Activated CD4-positive, alpha-beta T cell treated with anti-CD3 and anti-CD28 coated beads, Interleukin-2, amount 50 U/mL, for 1 hour (primary cell): ENCODE data around the gene SPINT2.
"Not testable (repeated sequence)": the region's sequence is repeated elsewhere in the genome, so short reads cannot be mapped to it uniquely, and the experiment has no call there.

ENCODE experiments used
- DNase-seq: peaks from one replicate; pipeline ENCODE4 v3.0.0-alpha.2; 2020

SPINT2 gene

DNA sequence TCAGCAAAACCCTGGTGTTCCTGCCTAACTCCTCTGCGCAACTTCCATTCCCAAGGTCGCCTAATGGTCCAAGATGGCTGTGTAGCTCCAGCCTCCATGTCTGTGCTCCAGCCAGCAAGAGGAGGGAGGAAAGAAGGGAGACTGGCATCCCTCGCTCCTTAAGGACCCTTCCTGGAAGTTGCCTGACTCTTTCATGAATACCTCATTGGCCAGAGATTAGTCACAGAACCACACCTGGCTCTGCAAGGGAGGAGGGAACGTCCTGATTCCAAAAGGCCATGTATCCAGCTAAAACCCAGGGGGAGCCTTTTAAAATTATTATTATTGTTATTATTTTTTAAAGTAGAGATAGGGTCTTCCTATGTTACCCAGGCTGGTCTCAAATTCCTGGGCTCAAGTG lies 60.1 kb downstream of the SPINT2 start:
- DNase-seq = no peak

DNA sequence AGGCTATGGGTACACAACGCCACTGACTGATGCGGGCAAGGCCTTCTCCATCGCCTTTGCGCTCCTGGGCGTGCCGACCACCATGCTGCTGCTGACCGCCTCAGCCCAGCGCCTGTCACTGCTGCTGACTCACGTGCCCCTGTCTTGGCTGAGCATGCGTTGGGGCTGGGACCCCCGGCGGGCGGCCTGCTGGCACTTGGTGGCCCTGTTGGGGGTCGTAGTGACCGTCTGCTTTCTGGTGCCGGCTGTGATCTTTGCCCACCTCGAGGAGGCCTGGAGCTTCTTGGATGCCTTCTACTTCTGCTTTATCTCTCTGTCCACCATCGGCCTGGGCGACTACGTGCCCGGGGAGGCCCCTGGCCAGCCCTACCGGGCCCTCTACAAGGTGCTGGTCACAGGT lies 62.2 kb downstream of the SPINT2 start:
- DNase-seq = no peak

DNA sequence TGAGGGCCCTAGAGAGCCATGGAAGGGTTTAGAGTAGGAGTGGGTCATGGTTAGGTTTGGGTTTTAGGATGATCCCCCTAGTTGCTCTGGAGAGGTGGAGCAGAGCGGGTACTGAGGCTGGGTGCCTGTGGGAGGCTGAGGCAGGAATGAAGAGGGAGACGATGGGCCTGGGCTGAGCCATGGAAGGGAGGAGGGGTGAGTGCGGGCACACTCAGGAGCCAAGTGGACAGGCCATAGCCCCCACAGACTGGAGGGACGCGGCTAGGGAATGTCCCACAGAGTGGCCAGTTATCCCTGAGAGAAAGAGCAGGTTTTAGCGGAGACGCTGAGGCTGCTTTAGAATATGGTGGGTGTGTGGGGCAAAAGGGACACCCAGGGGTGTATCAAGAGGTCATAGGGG lies 65.3 kb downstream of the SPINT2 start:
- no peak for DNase-seq

DNA sequence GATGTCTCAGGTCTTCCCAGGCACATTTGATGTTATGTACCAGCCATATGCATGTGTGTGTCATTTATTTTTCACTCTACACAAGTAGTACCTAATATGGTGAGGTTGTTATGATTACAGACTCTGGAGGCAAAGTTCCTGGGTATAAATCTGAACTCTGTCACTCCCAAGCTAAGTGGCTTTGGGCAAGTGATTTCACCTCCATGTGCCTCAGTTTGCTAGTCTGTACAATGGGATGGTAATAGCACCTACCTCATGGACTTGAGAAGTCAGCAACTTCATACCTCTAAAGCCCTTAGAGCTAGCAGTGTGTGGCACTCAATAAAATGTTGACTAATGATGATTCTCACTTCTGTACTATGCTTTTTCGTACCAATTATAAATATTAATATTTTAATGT lies 67.4 kb downstream of the SPINT2 start:
- DNase-seq = no peak

DNA sequence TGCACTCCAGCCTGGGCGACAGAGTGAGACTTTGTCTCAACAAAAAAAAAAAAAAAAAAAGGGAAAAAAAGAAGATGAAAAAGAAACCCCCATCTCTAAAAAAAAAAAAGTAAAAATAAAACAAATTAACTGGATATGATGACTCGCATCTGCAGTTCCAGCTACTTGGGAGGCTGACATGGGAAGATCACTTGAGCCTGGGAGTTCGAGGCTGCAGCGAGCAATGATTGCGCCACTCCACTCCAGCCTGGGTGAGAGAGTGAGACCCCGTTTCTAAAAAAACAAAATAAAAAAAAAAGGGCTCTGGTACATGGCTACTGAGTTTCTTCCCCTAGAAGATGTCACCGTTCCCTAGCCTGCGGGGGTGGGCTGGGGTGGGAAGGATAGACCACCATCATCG lies 68.9 kb downstream of the SPINT2 start:
- DNase-seq = no peak

DNA sequence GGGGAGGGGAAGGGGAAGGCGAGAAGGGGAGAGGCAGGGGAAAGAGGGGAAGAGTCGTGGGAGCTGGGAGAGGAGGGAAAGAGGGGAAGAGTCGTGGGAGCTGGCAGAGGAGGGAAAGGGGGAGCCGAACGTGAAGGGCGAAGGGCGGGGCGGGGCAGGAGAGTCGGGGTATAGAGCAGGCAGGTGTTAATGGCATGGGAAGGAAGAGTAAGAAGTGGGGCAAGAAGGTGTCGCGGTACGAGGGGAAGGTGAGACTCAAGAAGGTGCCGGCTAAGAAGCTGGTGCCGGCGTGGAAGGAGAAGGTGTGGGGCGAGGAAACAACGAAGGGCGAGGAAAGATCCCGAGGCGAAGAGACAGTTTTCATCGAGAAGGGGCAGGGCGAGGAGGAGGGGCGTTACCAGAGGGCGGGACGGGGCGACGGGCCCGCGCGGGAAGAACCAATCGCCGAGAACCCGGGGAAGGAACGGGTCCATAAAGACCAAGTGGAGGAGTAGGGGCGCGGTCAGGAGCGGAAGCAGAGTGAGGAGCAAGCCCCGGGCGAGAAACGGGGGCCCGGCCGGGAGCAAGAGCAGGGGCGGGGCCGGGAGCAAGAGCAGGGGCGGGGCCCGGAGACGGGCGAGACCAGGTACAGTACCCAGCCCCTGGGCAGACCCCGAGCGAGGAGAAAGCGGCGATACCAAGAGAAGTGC lies 71.7 kb downstream of the SPINT2 start:
- peak; percentile 93 for DNase-seq

DNA sequence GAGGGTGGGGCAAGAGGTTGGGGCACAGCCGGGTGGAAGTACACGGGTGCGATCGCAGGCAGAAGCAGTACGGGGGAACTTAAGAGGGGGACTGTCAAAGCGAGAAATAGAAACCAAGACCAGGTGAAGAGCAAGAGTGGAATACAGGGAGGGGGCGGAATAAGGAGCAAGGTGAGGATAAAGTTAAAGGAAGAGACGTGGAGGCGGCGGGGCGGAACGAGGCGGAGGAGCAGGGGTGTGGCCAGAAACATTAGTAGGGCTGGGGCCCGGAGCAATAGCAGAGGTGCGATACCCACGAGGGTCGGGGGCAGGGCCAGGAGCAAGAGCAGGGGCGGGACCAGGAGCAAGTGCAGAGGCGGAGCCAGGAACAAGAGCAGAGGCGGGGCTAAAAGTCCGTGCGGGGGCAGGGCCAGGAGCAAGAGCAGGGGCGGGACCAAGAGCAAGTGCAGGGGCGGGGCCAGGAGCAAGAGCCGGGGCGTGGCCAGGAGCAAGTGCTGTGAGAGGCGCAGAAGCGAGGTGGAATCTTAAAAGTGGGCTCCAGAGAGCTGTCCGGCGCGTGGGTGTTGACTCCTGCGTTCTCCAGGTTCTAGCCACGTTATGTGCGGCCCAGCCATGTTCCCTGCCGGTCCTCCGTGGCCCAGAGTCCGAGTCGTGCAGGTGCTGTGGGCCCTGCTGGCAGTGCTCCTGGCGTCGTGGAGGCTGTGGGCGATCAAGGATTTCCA lies 72.4 kb downstream of the SPINT2 start:
- DNase-seq = peak; percentile 94

DNA sequence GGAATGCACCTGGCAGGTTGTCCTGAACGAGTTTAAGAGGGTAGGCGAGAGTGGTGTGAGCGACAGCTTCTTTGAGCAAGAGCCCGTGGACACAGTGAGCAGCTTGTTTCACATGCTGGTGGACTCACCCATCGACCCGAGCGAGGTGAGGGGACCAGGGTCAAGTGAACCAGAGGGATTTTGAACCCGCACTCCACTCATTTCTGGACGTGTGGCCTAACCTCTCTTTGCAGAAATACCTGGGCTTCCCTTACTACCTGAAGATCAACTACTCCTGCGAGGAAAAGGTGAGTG lies 72.9 kb downstream of the SPINT2 start:
- DNase-seq = no peak

DNA sequence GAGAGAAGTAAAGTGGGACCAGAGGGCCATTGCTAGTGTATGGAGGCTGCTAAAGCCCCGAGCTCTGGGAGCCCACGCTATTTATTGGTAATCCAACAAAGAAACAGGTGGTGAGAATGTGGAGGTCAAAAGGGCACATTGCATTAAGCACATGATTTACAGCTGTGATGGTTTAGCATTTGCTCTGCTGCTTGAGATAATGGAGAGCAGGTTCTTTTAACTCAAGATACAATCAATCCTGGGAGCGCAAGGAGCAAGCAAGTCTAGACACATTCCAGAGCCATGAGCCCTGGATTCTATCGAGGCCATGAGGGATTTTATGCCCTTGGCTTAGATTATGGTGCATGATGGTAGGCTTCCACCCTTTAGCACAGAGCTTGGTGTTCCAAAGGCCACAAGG lies 74.6 kb downstream of the SPINT2 start:
- DNase-seq = not testable (repeated sequence)

DNA sequence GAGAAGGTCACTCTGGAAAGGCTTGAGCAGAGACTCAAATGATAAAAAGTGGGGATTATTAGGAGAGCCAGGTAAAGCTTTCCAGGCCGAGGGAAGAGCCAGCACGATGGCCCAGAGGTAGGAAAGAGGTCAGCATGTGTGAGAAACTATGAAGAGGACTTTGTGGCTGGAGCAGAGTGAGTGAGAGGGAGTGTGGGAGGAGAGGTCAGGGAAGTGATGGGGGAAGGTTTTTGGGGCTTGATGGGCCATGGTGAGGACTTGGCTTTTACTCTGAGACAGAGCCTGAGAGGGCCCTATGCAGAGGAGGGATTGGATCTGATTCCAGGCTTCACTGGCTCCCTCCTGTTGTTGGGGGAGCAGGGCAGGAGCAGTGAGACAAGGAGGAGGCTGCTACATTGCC lies 76.6 kb downstream of the SPINT2 start:
- no peak for DNase-seq
